HG02588 (cell line): ENCODE results near the gene CCDC174.

Experiments used
- ATAC-seq: cut with Tn5 transposase; IDR thresholded peaks from one replicate; pipeline ENCODE4 v1.9.1; 2021; ENCODE audit warnings: mild to moderate bottlenecking, moderate library complexity; ENCODE audit not compliant: unreplicated experiment

CCDC174 gene

GRCh38 chr3:14624498-14624897 is 27.1 kb upstream of the CCDC174 start:
- ATAC-seq, result no peak

DNA sequence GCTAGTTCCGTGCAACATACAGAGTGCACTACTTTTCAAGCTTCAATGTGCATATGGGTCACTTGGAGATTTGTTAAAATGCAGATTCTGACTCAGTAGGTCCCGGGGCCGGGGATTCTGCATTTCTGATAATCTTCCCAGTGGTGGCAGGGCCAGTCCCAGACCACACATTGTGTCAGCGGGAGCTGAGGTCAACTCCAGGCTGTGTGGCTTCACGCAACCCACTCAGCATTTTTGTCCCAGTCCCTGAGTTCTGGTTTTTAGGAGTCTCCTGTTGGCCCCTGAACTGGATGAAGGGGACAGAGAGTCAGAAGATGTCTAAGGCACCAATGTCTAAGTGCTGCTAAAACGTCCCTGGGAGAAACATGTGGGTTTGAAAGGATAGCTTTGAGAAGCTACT is 26.1 kb upstream of the CCDC174 start:
- ATAC-seq, result no peak

GRCh38 chr3:14627815-14628214 is 23.7 kb upstream of the CCDC174 start:
- ATAC-seq, result no peak

GRCh38 chr3:14628406-14628805 is 23.2 kb upstream of the CCDC174 start:
- no peak for ATAC-seq

DNA sequence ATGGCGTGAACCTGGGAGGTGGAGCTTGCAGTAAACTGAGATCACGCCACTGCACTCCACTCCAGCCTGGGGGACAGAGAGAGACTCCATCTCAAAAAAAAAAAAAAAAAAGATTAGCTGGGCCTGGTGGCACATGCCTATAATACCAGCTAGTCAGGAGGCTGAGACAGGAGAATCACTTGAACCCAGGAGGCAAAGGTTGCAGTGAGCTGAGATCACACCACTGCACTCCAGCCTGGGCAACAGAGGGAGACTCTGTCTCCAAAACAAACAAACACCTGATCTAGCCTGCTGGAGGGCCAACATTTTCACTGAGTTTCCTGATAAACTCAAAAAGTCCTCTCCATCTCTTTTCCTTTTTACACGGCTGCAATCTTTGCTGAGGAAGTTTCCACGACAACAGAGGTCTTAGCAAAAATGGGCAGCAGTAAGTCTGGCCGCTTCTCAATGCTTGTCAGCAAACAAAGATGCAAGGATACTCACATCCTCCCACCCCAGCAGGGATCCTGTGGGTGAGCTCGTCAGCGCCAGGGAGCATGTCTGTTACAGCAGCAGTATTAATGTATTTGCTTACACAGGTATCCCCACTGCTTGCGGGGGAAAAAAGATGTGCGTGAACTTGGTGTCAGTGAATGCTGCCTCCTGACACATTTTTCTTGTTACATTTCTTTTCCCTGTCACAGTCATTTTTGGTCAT is 21.0 kb upstream of the CCDC174 start:
- ATAC-seq, result no peak

DNA sequence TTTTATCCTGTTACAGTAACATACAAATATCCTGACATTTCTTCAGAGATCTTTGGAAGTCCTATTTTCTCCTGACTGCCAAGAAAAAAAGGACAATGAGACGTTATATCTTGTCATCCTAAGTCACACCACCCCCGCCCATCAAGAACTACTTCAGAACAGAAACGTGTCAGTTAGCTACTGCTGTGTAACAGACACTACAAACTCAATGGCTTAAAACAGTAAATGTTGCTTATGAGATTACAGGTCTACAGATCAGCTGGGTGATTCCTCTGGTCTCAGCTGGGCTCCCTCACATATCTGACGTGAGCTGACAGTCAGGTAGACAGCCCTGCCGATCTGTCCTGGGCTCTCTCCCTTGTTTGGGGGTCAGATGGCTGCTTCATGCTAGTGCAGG is 20.5 kb upstream of the CCDC174 start:
- ATAC-seq, result no peak

DNA sequence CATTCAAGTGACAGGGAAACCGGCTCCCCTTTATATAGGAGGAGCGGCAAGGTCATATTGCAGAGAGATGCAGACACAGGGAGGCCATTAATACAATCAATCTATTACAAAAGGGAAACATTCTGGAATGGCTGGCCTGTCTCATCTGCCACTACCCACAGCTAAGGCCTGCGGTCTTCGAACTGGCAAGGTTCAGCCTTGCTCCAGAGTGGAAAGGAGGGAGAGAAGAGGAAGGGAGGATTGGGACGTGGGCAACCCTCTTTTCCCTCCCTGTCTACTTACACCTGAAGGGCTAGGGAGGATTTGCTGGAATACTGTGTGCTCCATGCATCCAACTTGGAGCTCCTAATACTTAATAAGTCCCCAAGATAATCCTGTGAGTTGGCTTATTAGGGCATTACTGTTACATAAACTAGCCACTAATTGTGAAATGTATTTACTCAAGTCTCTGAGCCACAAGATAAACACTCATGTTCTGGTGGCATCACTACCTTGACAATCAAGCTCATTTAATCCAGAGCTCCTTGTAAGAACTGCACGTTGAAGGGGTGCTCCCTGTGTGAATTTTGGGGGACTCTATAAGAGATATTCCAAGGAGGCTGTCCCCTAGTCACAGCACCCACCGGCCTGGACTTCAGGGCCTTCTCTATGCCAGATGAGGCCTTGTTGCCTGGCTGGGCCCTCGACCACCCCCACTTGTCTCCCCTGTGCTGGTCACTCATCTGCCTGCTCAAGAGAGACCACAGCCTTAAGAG is 19.7 kb upstream of the CCDC174 start:
- no peak for ATAC-seq

DNA sequence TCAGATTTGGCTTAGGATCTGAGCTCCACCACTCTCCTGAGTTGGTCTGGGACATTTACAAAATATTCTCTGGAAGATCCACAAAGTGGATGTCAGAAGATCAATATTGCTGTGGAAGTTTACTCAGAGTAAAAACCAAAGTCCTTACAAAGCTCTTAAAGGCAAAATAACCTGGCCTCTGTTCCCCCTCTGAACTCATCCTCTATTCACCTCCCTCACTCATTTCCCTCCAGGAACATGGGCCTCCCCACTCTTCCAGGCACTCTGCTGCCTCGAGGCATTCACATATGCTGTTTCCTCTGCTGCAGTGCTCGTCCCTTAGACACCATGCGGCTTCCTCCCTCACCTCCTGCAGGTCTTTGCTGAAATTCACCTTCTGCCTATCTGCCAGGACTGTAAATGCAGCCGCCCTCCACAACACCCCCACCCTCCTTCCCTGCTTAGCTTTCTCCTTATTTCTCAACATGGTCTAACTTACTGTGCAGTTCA is 19.1 kb upstream of the CCDC174 start:
- no peak for ATAC-seq

GRCh38 chr3:14633417-14633816 is 18.1 kb upstream of the CCDC174 start:
- ATAC-seq, result no peak

DNA sequence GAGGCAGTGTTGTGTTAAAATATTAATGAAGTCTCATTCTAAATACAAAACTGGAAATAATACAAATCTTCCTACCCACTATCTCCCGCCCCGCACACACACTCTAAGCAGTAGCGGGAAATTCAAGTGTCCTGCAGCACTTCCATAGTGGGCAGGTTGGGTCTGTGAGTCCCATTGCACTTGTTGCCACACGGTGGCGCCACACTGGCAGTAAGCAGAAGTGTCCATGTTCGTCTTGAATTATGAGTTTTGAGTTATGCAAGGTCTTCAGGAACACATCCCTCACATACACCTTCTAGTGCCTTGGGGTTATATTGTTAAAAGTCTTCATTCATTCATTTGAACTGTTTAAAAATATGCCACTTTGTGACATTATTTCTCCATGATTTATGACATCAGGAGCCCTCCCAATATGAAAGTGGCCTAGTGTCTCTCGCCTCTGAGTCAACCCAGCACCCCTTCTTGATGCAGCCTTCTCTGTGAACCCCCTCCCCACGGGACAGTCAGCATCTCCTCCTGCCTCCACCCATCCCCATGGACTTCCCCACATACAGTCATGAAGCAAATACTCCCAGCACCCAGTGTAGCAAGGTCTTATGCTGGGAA is 17.6 kb upstream of the CCDC174 start:
- ATAC-seq, result no peak

GRCh38 chr3:14634763-14635400 is 16.7 kb upstream of the CCDC174 start:
- no peak for ATAC-seq

DNA sequence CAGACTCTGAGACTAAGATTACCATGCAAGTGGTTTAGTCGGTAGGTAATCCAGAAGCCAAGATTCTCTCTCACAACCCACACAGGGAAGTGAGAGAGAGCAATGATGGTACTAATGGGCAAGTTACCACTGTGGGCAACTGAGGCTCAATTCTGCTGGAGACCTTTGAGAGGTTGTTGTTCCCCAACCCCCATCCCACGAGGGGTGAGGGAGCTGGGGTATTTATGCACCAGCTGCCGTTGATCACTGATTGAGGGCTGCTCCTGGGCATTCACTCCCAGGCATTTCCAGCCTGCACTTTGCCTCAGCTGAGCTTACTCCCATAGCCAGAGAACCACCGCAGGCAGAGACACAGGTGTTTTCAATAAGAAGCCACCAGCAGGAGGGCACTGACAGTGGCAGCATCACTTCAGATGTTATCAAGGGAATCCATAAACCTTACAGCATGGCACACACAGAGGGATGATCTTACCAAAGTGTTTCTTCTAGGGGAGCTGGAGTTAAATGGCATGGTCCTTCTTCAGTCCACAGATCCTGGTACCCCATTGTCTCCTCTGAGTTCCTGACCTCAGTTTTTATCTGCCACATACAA is 15.0 kb upstream of the CCDC174 start:
- no peak for ATAC-seq

DNA sequence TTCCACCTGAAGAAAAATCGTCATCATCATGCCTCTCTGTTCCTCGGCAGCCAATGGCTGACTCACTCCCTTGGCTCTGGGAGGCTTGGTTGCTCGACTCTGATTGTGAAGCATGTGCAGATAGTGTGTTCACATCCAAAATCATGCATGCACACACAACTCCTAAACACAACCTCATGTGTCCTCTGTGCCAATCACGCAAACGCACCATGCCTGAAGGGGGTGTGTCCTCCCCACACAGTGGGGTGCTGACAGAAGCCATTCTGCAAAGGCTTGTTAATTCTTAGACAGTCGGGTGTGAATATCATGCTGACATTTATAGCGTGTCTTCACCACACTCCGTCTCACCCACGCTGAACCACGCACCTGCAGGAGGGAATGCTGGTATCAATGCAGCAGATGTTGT is 11.4 kb upstream of the CCDC174 start:
- no peak for ATAC-seq

GRCh38 chr3:14640734-14641133 is 10.8 kb upstream of the CCDC174 start:
- ATAC-seq, result no peak

- ATAC-seq, result no peak
These were observed 10.2 kb upstream of the CCDC174 start for GRCh38 chr3:14641346-14641745.

- no peak for ATAC-seq
These were observed 6.1 kb upstream of the CCDC174 start for GRCh38 chr3:14645453-14645852.

- ATAC-seq, result no peak
These were observed 5.4 kb upstream of the CCDC174 start for GRCh38 chr3:14646131-14646573.

GRCh38 chr3:14646589-14647413 is 4.8 kb upstream of the CCDC174 start:
- ATAC-seq, result no peak

GRCh38 chr3:14647976-14648955 is 3.3 kb upstream of the CCDC174 start:
- ATAC-seq, result no peak
